Astrocyte of the spinal cord (primary cell): ENCODE measurements around the gene GAB2.

ENCODE experiments used
- DNase-seq: peaks from one replicate; pipeline ENCODE4 v3.0.0; 2011; ENCODE audit warnings: low read depth, low spot score
- H3K4me3 ChIP-seq: 2 replicates; pipeline ENCODE4 v1.5.1; 2011; ENCODE audit warnings: low read depth, mild to moderate bottlenecking, low read length, moderate library complexity
- CTCF ChIP-seq: IDR thresholded peaks from 2 replicates; pipeline ENCODE4 v1.5.1; 2012; ENCODE audit warnings: low read depth, mild to moderate bottlenecking, low read length, inconsistent platforms
- in situ Hi-C: cut with HindIII; loops from 2 replicates; pipeline ENCODE4 v1.10.0; 2017; ENCODE audit warnings: low sequenced_read_pairs

Gene GAB2

GRCh38 chr11:78343303-78343702 is 74.3 kb downstream of the GAB2 start:
- DNase-seq = no peak
- H3K4me3 ChIP-seq = no peak overlapping the region
- in situ Hi-C loops = no loop called here
- no peak for TF ChIP-seq CTCF

GRCh38 chr11:78341841-78342240 is 75.8 kb downstream of the GAB2 start:
- in situ Hi-C loops = no loop called here
- H3K4me3 ChIP-seq = no peak overlapping the region
- DNase-seq = no peak
- TF ChIP-seq CTCF = no peak

- TF ChIP-seq CTCF = no peak
- in situ Hi-C loops = no loop called here
- no peak for DNase-seq
- no peak overlapping the region for H3K4me3 ChIP-seq
Measured at GRCh38 chr11:78340530-78340929, 77.1 kb downstream of the GAB2 start.

- DNase-seq = no peak
- in situ Hi-C loops = no loop called here
- no peak overlapping the region for H3K4me3 ChIP-seq
- no peak for TF ChIP-seq CTCF
Measured at GRCh38 chr11:78339945-78340344, 77.7 kb downstream of the GAB2 start.

- no peak overlapping the region for H3K4me3 ChIP-seq
- in situ Hi-C loops = no loop called here
- no peak for DNase-seq
- no peak for TF ChIP-seq CTCF
Measured at GRCh38 chr11:78339483-78339882, 78.1 kb downstream of the GAB2 start.

- no peak overlapping the region for H3K4me3 ChIP-seq
- TF ChIP-seq CTCF = no peak
- in situ Hi-C loops = no loop called here
- DNase-seq = no peak
Measured at GRCh38 chr11:78338702-78339101, 78.9 kb downstream of the GAB2 start.

- TF ChIP-seq CTCF = no peak
- no peak overlapping the region for H3K4me3 ChIP-seq
- in situ Hi-C loops = no loop called here
- no peak for DNase-seq
Measured at GRCh38 chr11:78338138-78338537, 79.5 kb downstream of the GAB2 start.
